GM18907 (cell line): ENCODE results near the gene DNAJC1.
"Not testable (repeated sequence)": the region's sequence is repeated elsewhere in the genome, so short reads cannot be mapped to it uniquely, and the experiment has no call there.

Experiments used
- ATAC-seq: cut with Tn5 transposase; IDR thresholded peaks from one replicate; pipeline ENCODE4 v1.9.1; 2021; ENCODE audit warnings: mild to moderate bottlenecking, moderate library complexity; ENCODE audit not compliant: unreplicated experiment

Gene DNAJC1

DNA sequence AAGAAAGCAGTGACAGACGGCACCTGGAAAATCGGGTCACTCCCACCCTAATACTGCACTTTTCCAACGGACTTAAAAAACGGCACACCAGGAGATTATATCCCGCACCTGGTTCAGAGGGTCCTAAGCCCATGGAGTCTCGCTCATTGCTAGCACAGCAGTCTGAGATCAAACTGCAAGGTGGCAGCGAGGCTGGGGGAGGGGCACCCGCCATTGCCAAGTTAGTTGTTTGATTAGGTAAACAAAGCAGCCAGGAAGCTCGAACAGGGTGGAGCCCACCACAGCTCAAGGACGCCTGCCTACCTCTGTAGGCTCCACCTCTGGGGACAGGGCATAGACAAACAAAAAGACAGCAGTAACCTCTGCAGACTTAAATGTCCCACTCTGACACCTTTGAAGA, 169.0 kb downstream of the DNAJC1 start:
- not testable (repeated sequence) for ATAC-seq

DNA sequence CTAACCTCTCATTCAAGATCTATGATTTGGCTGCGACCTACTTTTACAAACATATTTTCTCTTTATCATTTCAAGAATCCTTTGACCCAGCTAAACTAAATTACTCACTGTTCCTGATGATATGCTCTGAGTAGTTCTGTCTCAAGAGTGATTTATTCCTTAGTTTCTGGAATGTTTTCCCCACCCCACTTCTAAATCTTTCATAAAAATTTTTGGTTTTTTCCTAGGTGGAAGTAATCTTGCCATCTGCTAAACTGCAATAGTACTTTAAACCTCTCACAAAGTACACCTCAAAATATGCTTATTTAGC, 170.8 kb downstream of the DNAJC1 start:
- ATAC-seq = no peak

DNA sequence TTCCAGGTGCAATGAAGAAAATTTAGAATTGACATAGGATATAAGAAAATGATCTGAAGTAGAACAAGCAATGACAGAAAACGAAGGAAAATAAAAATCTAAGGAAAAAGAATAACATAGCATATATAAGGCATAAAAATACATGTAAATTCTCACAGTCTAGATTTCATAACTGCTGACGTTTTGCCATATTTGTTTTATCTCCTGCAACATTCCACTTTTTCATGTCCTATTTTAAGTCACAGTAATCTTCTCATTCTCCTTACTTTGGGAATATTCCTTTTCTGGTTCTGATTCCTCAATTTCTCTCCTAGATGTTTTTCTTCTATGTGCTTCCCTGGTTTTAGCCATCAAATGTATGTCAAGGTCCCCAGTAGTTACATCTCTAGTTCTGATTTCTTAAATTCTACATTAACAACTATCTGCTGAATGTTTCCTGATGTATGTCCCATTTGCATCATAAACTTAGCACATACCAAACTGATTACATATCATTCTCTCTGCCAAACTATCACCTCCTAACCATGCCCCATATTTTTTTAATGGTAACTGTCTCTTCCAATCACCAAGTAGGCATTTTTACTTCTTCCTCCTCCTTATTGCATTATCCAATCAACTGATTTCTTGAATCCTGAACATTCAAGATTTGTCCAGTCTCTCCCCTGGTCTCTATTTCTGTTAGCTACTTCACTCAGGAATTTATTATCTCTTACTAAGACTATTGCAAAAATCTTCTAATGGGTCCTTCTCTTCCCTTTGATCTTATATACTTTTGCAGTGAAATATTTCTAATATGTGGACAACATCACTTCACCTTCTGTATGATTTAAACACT, 171.3 kb downstream of the DNAJC1 start:
- no peak for ATAC-seq

DNA sequence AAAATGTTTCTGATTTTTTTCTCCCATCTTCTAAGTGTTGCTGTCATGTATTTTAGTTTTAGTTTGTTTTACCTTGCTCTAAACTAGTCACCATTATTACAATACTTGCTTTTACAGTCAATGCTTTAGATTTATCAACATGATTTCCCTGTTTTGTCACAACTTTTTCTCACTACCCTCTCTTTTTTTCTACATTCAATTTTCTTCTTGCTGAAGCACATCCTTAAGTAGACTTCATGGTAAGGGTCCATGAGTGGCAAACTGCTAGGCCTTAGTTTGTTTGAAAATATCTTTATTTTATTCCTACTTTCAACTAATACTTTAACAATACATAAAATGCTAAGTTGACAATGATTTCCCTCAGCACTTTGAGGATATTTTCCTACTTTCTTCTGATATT, 173.5 kb downstream of the DNAJC1 start:
- ATAC-seq = no peak

DNA sequence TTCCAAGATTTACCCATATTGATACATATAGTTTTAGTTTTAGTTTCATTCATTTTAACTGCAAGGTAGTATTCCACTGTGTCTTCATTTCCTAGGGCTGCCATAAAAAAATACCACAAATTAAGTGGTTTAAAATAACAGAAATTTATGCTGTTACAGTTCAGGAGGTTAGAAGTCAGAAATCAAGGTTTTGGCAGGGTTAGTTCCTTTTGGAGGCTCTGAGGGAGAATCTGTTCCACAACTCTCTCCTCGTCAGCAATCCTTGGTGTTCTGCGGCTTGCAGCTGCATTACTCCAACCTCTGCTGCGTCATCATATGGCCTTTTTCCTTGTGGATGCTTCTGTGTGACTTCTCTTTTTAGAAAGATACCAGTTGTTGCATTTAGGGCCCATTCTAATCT, 176.2 kb downstream of the DNAJC1 start:
- no peak for ATAC-seq

DNA sequence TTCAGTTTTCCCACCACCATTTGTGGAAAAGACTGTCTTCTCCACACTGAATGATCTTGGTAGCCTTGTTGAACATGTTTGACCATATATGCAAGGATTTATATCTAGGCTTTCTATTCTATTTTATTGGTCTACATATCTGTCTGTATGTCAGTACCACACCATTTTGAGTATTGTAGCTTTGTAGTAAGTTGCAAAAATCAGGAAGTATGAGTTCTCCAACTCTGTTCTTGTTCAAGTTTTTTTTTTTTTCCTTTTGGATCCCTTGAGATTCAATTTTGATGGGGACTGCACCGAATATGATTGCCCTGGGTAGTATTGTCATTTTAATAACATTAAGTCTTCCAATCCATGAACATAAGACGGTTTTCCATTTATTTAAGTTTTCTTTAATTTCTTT, 176.8 kb downstream of the DNAJC1 start:
- no peak for ATAC-seq

DNA sequence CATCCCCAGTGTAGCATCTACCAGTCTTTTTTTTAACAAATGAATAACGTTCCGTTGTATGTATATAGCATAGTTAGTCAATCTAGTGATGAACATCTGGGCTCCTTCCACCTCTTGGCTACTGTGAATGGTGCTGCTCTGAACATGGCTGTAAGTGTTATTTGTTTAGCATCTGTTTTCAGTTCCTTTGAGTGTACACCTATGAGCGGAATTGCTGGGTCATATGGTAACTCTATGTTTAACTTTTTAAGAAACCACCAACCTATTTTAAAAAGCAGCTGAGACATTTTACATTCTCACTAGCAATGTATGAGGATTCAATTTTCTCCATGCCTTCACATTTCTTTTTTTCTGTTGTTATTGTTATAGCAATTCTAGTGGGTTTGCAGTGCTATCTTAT, 178.2 kb downstream of the DNAJC1 start:
- no peak for ATAC-seq

DNA sequence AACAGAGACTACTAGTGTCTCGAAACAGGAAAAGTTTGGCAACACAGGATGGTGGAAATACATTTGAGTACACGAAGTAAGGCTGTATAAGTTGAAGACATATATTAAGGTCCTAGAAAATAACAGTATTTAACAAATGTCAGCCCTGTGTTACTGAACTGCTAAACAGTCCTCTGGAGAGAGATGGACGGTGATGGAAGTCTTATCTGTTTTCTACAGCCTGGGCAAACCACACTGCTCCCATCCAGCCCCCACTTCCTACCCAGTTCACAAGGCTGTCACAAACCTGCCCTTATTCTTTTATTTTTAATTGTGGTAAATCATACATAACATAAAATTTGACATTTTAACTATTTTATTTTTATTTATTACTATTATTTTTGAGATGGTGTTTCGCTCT, 179.1 kb downstream of the DNAJC1 start:
- ATAC-seq = no peak

DNA sequence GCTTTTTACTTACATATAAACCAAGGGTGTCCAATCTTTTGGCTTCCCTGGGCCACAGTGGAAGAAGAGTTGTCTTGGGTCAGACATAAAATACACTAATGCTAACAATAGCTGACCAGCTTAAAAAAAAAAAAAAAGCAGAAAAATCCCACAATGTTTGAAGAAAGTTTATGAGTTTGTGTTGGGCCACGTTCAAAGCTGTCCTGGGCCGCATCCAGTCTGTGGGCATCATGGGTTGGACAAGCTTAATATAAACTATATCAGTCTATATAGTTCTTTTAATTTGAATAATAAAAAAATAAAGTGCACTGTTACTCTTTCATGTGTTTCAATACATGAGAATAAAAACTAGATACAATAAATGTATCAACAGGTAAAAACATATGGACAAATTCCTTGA, 179.9 kb downstream of the DNAJC1 start:
- no peak for ATAC-seq

DNA sequence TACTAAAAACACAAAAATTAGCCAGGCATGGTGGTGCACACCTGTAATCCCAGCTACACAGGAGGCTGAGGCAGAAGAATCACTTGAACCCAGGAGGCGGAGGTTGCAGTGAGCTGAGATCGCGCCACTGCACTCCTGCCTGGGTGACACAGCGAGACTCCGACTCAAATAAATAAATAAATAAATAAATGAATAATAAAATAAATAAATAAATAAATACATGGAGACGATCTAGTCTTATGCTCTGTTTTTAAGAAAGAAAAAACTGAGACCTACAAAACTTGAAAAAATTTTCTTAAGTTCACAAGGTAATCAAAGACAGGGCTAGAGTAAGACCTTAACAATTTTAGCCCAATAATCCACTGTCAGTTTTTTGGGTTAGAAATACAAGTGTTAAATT, 181.3 kb downstream of the DNAJC1 start:
- not testable (repeated sequence) for ATAC-seq

DNA sequence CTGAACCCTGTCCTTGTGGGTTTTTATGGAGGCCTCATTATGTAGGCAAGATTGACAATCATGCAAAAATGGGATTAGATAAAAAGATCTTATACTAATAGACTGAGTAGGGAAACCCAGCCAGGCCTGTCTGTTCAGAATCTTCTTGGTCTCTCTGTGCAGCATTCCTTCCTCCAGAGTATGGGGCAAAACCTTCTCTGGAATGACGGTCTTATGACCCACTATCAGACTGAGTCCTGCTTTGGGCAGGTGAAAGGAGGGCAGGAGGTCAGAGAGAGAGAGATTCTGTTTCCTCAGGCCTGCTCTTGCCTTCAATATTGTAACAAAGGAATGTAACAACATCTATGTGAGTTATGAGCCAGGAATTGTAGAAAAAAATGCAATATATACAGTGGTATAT, 182.6 kb downstream of the DNAJC1 start:
- ATAC-seq = no peak

DNA sequence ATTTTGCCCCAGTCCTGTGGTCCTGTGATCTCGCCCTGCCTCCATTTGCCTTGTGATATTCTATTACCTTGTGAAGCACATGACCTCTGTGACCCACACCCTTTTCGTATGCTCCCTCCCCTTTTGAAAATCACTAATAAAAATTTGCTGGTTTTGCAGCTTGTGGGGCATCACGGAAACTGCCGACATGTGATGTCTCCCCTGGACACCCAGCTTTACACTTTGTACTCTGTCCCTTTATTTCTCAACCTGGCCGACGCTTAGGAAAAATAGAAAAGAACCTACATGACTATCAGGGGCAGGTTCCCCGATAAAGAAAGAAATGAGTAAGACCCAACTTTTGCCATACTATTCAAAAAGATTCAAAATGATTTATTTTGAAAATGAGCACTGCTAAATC, 185.1 kb downstream of the DNAJC1 start:
- not testable (repeated sequence) for ATAC-seq

DNA sequence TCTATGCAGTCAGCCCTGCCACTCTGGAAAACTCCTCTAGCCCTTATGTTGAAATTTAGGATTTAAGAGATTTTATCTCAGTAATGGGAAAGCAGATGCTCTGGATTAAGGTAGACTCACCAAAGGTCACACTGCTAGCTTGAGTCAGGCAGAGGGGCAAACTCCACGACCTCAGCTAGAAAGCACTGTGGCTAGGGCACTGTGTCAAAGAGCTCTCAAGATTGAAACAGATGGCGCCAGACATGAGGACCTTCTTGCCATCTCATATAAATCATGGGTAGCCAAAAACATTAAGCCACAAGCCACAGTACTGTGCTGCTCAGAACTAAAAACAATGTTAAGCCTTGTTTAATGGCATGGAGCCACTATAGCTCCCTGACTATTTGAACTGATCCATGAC, 188.7 kb downstream of the DNAJC1 start:
- ATAC-seq = no peak

DNA sequence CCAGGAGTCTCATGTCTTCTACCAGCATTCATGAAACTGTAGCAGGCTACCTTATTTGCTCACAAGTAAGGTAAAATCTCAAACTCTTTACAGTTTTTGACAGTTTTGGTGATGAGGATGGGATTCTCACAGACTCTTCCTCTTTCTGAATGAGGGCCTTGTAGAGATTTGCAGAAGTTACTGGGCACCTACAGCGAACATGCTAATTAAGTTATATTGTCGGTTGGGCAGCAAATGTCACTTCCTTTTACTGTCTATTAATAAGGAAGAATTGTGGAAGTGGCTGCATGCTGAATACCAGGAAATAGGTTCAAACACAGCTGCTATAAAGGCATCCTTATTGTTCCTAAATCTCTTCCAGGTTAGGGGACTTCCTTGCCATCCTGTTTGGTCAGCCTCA, 189.6 kb downstream of the DNAJC1 start:
- ATAC-seq = no peak

DNA sequence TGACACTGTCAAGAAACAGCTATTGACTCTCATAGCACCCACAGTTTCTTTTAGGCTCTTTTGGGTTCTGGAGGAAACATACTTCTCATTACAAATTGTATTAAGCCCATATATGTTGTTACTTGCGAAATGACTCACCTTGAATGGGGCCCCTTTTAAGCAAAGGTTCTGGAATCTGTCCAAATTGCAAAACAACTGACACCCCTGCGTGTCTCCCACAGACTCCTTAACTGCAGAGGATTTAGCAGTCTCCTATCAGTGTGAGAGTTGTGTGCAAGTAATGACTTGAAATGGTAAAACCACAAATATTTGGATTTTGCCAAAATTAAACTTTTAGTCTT, 192.3 kb downstream of the DNAJC1 start:
- no peak for ATAC-seq

DNA sequence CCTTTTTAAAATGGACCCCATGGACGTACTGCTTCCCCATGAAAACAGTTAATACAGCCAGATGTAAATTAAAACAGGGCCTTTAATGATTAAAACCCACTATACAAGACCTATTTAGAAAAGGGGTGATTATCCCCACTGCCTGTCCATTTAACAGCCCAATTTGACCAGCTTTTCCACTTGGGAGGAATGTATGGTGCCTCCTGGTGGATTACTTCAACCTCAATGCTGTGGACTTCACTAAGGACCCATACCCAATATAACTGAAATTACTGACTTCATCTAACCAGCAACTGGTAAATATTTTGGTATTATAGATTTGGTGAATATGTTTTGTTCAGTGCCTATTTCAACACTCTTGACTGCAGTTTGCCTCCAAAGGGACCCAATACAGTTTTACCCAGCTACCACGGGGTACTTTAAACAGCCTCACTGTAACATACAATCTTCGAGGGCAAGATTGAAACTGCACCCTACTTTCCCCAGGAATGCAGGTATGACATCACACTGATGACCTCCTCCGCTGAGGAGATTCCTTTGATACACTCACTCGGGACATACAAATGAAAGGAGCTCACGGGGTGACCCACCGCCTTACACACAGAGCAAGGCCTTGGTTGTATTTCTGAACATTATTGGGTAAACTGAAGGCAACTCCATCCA, 192.8 kb downstream of the DNAJC1 start:
- ATAC-seq = no peak

DNA sequence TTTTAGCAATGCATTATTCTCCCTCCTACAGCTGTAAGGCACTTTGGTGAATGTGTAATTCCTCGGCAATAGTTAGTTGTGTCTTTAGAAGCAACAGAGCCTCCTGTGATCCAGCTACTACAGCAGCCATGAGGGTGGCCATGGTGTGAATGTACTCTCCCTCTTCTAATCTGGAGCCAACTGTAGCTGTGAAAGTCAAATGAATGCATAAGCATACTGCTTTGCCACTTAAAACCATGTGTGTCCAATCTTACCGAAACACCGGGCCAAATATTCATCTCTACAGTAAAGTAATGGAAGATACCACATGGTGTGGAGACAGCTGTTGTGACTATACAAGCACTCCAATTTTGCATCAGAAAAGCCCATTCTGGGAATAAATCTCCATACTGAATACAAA, 195.0 kb downstream of the DNAJC1 start:
- no peak for ATAC-seq

DNA sequence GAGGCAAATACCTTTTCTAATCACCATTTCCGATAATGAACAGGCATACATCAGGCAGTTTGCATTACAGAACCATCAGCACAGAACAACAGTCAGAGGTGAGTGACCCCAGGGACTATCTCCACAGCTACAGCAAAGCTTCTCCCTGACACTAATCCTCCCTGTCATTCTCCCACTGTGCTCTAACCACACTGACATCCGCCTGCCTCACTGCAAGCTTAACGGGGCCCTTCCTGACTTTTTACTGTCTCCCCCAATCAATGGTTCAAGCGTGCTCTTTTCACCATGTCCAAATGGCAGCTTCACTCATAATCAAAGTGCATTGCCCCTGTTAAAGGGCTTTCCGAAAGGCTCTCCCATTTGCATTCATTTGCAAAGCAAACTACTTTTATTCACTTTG, 196.3 kb downstream of the DNAJC1 start:
- ATAC-seq = no peak

DNA sequence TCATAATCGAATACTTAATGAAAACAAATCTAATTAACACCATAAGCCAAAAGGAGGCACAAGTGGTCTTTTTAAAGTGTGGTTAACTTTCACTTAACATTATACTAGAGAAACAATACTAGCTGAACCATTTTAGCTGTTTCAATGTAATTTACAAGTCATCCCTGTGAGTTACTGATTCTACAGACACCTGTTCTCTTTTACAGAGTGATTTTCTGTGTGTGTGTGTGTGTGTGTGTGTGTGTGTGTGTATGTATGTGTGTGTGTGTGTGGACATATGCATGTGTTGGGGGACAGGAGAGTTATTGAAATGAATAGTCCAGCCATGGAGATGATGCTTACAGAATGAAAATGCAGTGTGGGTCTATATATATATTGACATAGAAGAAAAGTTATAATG, 200.2 kb downstream of the DNAJC1 start:
- no peak for ATAC-seq

DNA sequence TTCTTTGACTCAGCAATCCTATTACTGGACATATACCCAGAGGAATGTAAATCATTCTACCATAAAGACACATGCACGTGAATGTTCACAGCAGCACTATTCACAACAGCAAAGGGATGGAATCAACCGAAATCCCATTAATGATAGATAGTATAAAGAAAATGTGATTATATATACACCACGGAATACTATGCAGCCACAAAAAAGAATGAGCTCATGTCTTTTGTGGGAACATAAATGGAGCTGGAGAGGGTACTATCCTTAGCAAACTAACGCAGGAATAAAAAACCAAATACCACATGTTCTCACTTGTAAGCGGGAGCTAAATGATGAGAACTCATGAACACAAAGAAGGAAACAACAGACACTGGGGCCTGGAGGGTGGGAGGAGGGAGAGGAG, 201.9 kb downstream of the DNAJC1 start:
- ATAC-seq = no peak

DNA sequence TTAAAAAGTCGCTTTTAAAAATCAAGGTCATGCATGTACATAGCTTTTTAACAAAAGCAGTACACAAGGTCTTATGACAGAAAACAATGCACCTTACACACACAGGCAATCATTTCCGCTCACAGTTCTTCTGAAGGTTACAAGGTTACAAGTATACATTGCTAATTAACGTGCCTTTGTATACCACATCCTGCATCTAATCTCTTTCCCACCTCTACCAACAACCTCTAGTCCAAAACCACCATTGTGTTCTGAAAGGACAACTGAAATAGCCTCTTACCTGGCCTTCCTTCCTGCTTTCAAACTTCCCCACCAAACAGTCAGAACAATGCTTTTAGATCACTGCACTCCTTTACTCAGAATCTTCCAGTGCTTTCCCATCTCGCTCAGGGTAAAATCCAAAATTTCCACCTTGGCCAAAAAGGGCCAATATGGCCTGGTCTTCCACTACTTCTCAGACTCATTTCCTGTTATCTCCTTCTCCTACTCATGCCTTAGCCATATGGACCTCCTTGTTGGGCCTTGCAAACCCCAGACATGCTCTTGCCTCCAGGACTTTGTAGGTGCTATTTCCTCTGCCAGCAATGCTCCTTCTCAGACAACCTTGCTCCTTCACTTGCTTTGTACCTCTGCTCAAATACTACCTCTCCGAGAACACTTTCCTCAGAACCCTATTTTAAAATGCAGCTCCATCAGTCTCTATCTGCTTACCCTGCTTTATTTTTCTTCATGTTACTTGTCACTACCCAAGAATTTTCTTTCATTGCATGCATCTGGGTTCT, 205.4 kb downstream of the DNAJC1 start:
- ATAC-seq = no peak

DNA sequence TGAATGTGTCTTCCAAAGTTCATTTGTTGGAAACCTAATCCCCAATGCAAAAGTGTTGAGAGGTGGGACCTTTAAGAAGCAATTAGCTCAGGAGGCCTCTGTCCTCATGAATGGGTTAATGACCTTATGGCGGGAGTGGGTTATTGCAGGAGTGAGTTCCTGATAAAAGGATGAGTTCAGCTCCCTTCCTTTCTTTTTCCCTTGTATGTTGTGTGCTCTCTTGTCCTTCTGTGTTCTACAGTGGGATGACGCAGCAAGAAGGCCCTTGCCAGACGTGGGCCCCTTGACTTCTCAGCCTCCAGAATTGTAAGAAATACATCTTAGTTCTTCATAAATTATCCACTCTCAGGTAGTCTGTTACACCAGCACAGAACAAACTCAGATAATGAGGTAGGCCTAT, 206.0 kb downstream of the DNAJC1 start:
- no peak for ATAC-seq
